Tibial artery (tissue), 4 donors: ENCODE results near the gene RASGRP2.

Experiments
- DNase-seq, 2 donors: peaks; one replicate each; pipeline ENCODE4 v3.0.0-alpha.2; 2019
- H3K27ac ChIP-seq, 2 donors: fragments of 200-600 bp; sonication (generic) in 1 of 2; 1 replicate in 1 of 2; 2 replicates in 1 of 2; pipeline ENCODE4 v1.5.1; 2018 to 2019; ENCODE audit warnings: mild to moderate bottlenecking in 1 of 2
- H3K27me3 ChIP-seq, 2 donors: fragments of 200-600 bp; sonication (generic) in 1 of 2; one replicate each; pipeline versions ENCODE4 v1.5.1 to v1.6.0; 2016 to 2019
- H3K36me3 ChIP-seq, 3 donors: fragments of 200-600 bp; sonication (generic) in 2 of 3; one replicate each; pipeline ENCODE4 v1.5.1; 2016 to 2019; ENCODE audit warnings: mild to moderate bottlenecking in 2 of 3
- H3K4me1 ChIP-seq, 4 donors: fragments of 200-600 bp; sonication (generic) in 2 of 4; 1 replicate in 3 of 4; 2 replicates in 1 of 4; pipeline ENCODE4 v1.5.1; 2016 to 2019
- H3K4me3 ChIP-seq, 2 donors: fragments of 200-600 bp; sonication (generic) in 1 of 2; 1 replicate in 1 of 2; 2 replicates in 1 of 2; pipeline ENCODE4 v1.5.1; 2018 to 2019; ENCODE audit warnings: mild to moderate bottlenecking in 2 of 2
- H3K9me3 ChIP-seq, 3 donors: fragments of 200-600 bp; sonication (generic) in 1 of 3; one replicate each; pipeline ENCODE4 v1.5.1; 2016 to 2019
- CTCF ChIP-seq, 2 experiments: fragments of 200-600 bp in 1 of 2; fragments of 450-650 bp in 1 of 2; IDR thresholded peaks; one replicate each; pipeline ENCODE4 v1.5.1; 2017 to 2019; ENCODE audit warnings: antibody characterized with exemption in 2 of 2, mild to moderate bottlenecking in 1 of 2, moderate library complexity in 1 of 2
- intact Hi-C: fragments of 100-400 bp; cut with DNase I; formaldehyde crosslinking; loops from one replicate; pipeline ENCODE4 v1.15.0; 2023; ENCODE audit warnings: low total_unique reads

Gene RASGRP2

GRCh38 chr11:64776425-64776824, 32.5 kb upstream of the RASGRP2 start:
- Histone ChIP-seq H3K36me3 (peaks cover 51 to 58% (median 52%) of the 10 kb centered on the region in 3 donors), H3K4me3 (peak overlapping the region; percentile 95 to 99), H3K27ac (peak overlapping the region in 1 of 2 donors; percentile 99), H3K4me1 (peaks cover 0 to 64% (median 43%) of the 10 kb centered on the region in 4 donors), H3K9me3 (no peaks in the 10 kb centered on the region), H3K27me3 (no peaks in the 10 kb centered on the region)
- TF ChIP-seq CTCF (IDR thresholded peaks at IDR 0.05): no peak
- intact Hi-C loops: no loop called here
- DNase-seq: no peak

DNA sequence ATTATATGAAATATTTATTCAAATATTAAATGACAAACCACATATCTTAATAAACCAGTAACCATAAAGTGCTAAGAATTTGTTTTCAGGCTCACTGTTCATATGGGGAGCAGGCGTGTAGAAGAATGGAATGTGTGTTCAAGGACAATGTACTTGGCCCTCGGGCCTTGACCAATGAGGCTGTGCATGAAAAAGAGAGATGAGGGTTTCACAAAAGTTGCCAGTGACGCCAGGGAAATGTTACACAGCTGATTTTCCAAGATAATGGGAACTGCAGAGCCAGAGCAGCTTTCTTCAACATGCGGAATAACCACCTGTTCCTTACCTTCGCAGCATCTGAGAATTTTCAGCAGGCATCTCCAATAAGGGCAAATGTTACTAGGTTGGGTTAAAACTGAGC, 30.2 kb upstream of the RASGRP2 start:
- H3K4me1 ChIP-seq: peaks cover 0 to 61% (median 42%) of the 10 kb centered on the region in 4 donors
- H3K36me3 ChIP-seq: peaks cover 73 to 81% (median 75%) of the 10 kb centered on the region in 3 donors
- H3K9me3 ChIP-seq: no peaks in the 10 kb centered on the region
- intact Hi-C loops: no loop called here
- H3K4me3 ChIP-seq: no peak overlapping the region
- no peak for TF ChIP-seq CTCF (IDR thresholded peaks at IDR 0.05)
- peak in 1 of 2 donors; percentile 7 for DNase-seq
- no peaks in the 10 kb centered on the region for H3K27me3 ChIP-seq
- H3K27ac ChIP-seq: no peak overlapping the region

DNA sequence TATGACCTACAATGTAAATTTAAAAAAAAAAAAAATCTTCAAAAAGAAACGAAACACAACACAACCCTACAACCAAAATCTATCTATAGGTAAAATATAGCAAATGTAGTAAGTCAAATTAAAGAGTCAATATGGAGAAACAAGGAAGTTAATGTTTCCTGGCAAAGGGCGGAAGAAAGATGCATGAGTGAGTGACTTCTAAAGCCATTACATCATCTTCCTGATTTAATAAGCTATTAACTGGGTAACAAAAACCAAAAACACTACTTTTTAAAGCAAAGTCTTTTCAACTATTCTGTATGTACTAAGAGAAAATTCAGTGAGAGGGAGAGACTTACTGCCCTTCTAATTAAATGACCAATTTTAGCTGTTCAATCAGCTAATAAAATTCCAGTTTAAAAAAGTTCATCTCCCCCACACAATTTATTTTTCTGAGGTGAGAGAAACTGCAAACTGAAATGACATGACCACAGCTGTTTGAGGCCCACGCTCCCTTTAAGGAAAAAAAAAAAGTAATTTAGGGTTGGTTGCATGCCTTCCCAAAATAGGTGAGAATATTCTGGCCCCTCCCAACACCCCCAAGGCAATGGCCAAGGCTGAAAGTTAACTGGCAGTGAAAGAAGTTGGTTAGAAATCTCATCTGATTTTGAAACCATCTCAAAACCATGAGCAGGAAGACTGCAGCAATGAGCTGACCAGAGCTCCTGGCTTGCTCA, 28.5 kb upstream of the RASGRP2 start:
- TF ChIP-seq CTCF (IDR thresholded peaks at IDR 0.05): no peak
- H3K4me3 ChIP-seq: no peak overlapping the region
- peaks cover 90 to 94% (median 92%) of the 10 kb centered on the region in 3 donors for H3K36me3 ChIP-seq
- no peaks in the 10 kb centered on the region for H3K9me3 ChIP-seq
- no peak for DNase-seq
- H3K27me3 ChIP-seq: no peaks in the 10 kb centered on the region
- peaks cover 0 to 68% (median 48%) of the 10 kb centered on the region in 4 donors for H3K4me1 ChIP-seq
- intact Hi-C loops: no loop called here
- H3K27ac ChIP-seq: peak overlapping the region in 1 of 2 donors; percentile 20

DNA sequence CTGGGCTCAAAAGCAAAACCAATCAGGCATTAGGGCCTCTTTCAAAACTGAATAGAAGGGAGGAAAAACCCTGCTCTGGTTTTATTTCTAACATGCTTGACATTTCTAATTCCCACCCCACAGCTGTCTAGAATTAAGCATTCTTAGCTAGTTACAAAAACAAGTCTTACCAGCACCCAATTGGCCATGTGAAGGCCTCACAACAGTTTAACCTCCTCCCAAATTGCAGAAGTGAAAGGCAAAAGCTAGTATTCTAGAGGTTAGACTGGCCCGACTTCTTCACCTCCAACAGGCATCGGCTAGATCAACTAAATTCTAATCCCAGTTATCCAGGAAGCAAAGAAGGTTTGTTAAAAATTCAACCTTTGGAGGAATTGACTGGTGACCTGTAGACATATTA, 27.9 kb upstream of the RASGRP2 start:
- DNase-seq: no peak

DNA sequence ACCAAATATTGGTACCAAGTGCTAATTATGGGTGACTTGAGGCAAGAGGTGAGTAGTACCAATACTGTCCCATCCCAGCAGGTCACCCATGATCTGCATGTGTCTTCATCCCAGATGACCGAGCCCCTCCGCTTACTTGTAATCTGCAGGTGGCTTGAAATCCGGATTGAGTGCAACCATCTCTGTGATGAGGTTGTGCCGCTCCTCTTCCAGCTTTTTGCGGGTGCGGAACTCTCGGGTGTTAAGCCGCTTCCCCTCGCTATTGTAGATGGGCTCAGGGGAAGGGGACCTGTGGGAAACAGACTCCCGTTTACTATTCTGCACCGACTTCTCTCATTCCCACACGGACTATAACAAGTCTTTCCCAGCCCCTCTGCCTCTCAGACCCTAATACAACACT, 26.2 kb upstream of the RASGRP2 start:
- peaks cover 99 to 100% (median 100%) of the 10 kb centered on the region in 3 donors for H3K36me3 ChIP-seq
- H3K27ac ChIP-seq: no peak overlapping the region
- intact Hi-C loops: no loop called here
- no peaks in the 10 kb centered on the region for H3K9me3 ChIP-seq
- no peaks in the 10 kb centered on the region for H3K27me3 ChIP-seq
- H3K4me3 ChIP-seq: no peak overlapping the region
- TF ChIP-seq CTCF (IDR thresholded peaks at IDR 0.05): no peak
- H3K4me1 ChIP-seq: peaks cover 0 to 51% (median 33%) of the 10 kb centered on the region in 4 donors
- peak in 1 of 2 donors; percentile 16 for DNase-seq

More for the DNA sequence above, 27.9 kb upstream of the RASGRP2 start:
- Histone ChIP-seq H3K4me1 (peaks cover 0 to 64% (median 46%) of the 10 kb centered on the region in 4 donors), H3K27ac (no peak overlapping the region), H3K9me3 (no peaks in the 10 kb centered on the region), H3K27me3 (no peaks in the 10 kb centered on the region), H3K36me3 (peaks cover 96 to 99% (median 98%) of the 10 kb centered on the region in 3 donors), H3K4me3 (no peak overlapping the region)
- TF ChIP-seq CTCF (IDR thresholded peaks at IDR 0.05): no peak
- intact Hi-C loops: no loop called here
